DMS 273 (cell line): ENCODE measurements around the gene EEPD1.

ENCODE experiments used
- DNase-seq: peaks from one replicate; lab custom pipeline; 2025; ENCODE audit not compliant: unreplicated experiment; lab: John Stamatoyannopoulos, UW

EEPD1 gene

GRCh38 chr7:36249091-36249490 is 96.0 kb downstream of the EEPD1 start:
- DNase-seq, result no peak

GRCh38 chr7:36253699-36254098 is 100.6 kb downstream of the EEPD1 start:
- no peak for DNase-seq

DNA sequence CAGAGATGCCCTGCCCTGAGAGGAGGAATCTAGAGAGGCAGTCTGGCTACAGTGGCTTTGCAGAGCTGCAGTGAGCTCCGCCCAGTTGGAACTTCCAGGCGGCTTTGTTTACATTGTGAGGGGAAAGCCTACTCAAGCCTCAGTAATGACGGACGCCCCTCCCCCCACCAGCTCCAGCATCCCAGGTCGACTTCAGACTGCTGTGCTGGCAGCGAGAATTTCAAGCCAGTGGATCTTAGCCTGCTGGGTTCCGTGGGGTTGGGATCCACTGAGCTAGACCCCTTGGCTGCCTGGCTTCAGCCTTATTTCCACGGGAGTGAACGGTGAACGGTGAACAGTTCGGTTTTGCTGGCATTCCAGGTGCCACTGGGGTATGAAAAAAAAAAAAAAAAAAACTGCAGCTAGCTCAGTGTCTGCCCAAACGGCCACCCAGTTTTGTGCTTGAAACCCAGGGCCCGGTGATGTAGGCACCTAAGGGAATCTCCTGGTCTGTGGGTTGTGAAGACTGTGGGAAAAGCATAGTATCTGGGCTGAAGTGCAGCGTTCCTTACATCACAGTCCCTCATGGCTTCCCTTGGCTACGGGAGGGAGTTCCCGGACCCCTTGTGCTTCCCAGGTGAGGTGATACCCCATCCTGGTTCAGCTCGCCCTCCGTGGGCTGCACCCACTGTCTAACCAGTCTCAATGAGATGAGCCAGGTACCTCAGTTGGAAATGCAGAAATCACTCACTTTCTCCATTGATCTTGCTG is 105.6 kb downstream of the EEPD1 start:
- peak; percentile 93 for DNase-seq

DNA sequence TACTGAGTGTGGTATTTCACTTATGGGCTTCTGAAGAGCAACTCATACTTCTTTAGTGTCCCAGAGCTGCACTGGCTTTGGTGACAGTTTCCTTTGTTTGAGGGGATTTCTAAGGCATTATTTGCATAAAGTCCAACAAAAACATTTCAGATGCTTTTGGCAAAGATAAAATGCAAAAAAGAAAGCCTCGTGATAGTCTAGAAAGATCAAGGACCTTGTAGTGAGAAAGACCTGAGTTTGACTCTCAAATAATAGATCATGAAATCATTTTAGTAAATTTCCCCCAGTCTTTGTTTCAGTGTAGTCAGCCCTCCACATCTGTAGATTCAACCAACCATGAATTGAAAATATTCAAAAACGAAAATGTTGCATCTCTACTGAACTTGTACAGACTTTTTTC is 107.4 kb downstream of the EEPD1 start:
- DNase-seq, result no peak

DNA sequence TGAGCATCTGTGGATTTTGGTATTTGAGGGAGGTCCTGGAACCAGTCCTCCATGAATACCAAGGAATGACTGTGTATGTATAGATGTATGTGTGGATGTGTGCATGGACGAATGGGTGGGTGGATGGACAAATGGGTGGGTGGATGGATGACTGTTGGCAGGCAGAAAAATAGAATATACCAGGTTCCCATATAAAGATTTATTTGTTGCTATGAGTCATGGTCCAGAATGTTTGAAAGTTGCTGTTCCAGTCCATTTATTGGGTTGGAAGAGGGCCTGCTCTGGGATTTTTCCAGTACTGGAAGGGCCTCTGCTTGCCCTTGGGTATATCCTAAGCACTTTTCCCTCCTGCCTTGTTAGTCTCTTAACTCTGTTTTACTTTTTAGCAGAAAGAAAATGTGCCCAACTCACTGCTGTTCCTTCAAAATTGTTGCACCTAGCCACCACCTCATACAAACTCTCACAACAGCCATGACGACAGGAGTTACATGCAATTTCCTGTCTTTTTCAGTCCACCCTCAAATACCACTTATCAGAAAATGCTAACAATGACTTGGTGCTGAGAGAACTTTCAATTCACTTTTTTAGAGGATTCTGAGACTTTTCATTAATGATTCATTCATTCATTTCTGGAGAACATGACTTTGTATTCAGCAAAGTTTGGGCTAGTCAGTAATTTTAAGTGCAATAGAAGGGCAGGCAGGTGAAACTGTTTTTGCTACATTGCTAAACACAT is 108.1 kb downstream of the EEPD1 start:
- no peak for DNase-seq

GRCh38 chr7:36262309-36263094 is 109.4 kb downstream of the EEPD1 start:
- no peak for DNase-seq

DNA sequence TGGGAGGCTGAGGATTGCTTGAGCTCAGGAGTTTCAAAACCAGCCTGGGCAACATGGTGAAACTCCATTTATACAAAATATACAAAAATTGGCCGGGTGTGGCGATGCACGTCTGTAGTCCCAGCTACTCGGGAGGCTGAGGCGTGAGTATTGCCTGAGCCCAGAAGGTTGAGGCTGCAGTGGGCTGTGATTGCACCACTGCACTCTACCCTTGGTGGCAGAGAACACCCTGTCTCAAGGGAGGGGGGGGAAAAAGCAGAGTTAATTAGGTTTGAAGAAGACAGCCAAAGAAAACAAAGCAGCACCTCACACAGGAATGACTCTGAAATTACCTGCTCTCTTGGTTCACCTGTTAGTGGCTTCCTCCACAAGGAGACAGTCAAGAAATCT is 110.0 kb downstream of the EEPD1 start:
- DNase-seq, result no peak

GRCh38 chr7:36264123-36264801 is 111.2 kb downstream of the EEPD1 start:
- no peak for DNase-seq

- DNase-seq, result no peak
Measured at GRCh38 chr7:36264913-36265516, 112.0 kb downstream of the EEPD1 start.

GRCh38 chr7:36265680-36266079 is 112.6 kb downstream of the EEPD1 start:
- no peak for DNase-seq

DNA sequence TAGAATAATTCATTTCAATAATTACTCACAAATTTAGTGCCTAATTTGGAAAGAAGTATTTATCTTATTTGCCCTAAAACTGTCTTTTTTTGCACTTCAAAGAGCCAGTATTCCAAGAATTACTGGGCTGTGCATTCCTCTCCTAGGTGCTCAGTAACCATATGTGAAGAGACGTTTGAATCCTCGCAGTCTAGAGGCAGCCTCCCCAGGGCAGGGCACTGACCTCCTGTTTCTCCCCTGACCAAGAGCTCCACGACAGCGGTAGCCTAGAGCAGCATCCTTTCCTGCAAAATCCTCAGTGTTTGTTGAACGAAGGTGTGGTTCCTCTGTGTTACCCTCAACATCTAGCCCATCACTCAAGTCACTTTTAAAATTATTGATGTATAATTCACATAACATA is 113.1 kb downstream of the EEPD1 start:
- no peak for DNase-seq

DNA sequence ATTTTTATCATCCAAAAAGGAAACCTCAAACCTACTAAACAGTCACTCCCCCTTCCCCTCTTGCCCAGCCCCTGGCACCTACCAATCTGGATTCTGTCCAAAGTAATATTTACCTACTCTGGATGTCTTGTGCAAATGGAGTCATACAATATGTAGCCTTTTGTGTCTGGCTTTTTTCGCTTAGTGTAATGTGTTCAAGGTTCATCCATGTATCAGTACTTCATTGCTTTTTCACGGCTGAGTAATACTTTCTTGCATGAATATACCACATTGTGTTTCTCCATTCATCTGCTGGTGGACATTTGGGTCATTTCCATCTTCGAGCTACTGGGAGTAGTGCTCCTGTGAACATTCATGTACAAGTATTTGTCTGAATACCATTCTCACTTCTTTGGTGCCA is 113.6 kb downstream of the EEPD1 start:
- DNase-seq, result no peak

- DNase-seq, result no peak
Measured at GRCh38 chr7:36272211-36272566, 119.1 kb downstream of the EEPD1 start.

GRCh38 chr7:36272567-36273269 is 119.7 kb downstream of the EEPD1 start:
- no peak for DNase-seq

DNA sequence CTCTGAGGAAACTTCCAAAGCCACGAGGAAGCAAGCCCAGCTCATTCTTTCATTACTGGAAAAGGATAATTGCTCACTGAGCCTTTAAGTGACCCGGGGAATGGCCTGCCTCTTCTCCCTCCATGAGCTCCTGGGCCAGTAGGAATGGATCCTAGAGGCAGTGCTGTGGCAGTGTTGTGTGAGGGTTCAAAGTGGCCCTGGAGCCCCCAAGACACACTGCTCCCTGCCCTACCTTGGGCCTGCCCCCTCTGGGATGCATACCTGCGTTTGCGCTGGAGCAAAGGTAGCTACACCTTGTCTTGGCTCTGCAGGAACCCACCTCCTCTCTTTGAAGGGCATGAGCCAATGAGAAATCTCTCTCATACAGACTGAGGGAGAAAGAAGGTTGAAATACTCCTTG is 120.8 kb downstream of the EEPD1 start:
- DNase-seq, result no peak

- no peak for DNase-seq
Measured at GRCh38 chr7:36275735-36276284, 122.8 kb downstream of the EEPD1 start.

DNA sequence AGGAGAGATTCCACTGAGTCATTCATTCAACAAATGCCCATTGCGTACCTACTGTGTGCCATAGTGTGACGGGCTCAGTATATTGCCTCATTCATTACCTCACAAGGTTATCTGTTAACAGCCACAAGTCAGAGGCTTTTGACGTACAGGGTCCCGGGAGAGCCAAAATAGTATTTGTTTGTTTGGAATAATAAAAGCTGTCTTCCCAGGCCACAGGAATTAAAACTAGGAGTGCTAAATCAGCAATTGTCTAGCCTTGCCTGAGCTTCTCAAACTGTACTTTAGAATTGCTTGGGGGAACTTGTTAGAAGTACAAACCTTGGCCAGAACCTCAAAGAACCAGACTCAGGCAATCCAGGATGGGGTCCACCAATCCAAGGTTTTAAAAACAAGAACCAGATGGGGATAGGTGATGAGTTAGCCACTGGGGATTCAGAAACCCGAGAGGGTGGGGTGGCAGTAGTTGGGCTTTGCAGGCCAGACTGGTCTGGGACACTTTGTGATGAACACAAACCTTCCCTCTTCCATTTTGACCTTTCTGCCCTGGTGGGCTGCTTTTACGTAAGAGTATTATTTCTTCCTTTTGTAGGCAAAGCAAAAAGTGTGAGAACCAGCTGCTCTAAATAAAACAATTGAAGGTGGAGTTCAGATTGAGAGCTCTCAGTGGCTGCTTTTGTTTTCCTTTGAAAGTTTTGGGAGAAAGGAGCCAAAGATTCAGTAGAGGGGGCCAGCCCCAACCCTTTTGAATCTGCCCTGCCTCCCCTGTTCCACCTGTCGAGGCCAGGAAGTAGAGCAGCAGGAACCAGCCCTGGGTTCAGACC is 123.6 kb downstream of the EEPD1 start:
- DNase-seq, result peak; percentile 36

DNA sequence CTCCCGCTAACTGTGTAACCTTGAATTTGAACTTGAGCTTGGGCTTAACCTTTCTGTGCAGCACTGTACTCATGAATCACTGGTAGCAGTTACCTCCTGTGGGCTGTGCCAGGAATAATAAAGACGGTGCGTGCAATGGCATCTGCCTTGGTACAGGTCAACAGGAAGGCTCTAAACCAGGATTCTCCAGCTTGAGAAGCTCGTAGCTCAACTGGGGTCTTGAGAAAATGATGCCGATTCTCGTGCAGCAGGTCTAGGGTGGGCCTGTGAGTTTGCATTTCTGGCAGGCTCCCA is 124.1 kb downstream of the EEPD1 start:
- peak; percentile 32 for DNase-seq

- no peak for DNase-seq
Measured at GRCh38 chr7:36278069-36278619, 125.1 kb downstream of the EEPD1 start.
